ENCODE measurements around the gene DAZAP1.
A peak's percentile ranks its signal among the peaks of the same experiment; 100 is the strongest.

Gene DAZAP1

DNA sequence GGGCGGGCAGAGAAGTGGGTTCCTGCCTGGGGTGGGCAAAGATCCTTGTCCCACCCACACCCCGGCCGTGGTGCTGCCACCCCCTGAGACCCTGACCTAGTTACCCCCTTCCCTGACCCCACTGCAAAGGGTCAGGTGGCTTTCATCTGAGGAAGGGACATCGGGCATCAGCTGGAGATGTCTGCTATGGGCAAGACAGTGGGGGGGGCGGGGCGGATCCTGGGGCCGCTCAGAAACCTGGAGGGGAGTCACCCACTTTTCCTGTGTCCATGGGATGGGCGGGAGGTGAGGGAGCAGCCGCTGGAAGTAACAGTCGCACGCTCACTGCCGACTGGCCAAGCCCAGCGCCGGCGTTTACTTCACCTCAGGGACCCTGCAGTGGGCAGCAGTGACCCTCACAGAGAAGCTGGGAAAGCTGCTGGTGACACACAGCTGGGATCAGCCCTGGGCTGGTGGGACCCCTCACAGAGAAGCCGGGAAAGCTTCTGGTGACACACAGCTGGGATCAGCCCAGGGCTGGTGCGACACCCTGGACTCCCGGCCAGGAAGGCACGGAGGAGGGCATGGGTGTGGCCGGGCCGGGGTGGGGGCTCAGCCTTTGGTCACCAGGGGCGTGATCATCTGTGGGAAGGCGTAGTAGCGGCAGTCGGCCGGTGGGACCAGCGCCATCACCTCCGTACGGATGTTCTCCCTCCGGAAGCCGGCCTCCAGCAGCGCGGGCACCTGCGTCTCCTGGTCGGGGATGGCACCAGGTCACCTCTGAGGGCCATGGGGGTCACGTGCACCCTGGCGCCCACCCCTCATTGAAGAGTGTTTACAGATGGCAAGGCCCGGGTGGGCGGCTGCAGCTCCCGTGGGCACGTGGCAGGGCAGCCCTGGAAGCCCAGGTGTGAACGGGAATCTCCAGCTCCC, 10.4 kb upstream of the DAZAP1 start:
- DNase-seq (ENCODE audit: low spot score): no peak
- TF ChIP-seq, protein P1, sequence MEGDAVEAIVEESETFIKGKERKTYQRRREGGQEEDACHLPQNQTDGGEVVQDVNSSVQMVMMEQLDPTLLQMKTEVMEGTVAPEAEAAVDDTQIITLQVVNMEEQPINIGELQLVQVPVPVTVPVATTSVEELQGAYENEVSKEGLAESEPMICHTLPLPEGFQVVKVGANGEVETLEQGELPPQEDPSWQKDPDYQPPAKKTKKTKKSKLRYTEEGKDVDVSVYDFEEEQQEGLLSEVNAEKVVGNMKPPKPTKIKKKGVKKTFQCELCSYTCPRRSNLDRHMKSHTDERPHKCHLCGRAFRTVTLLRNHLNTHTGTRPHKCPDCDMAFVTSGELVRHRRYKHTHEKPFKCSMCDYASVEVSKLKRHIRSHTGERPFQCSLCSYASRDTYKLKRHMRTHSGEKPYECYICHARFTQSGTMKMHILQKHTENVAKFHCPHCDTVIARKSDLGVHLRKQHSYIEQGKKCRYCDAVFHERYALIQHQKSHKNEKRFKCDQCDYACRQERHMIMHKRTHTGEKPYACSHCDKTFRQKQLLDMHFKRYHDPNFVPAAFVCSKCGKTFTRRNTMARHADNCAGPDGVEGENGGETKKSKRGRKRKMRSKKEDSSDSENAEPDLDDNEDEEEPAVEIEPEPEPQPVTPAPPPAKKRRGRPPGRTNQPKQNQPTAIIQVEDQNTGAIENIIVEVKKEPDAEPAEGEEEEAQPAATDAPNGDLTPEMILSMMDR (IDR thresholded peaks at IDR 0.05; ENCODE audit: extremely low read depth, missing control alignments): no peak

DNA sequence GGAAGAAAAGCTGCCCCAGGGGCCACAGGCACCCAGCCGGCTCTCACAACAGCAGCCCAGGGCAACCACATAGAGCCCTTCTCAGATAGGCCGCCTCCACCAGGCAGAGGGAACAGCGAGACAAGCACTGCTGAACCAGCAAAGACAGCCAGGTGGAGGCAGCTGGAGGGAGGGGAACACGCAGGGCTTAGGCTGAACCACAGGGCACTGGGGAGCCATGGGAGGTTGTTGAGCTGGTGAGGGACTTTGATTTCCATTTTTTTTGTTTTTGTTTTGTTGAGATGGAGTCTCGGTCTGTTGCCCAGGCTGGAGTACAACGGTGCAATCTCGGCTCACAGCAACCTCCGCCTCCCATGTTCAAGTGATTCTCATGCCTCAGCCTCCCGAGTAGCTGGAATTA, 9.5 kb upstream of the DAZAP1 start:
- TF ChIP-seq, protein P1 (IDR thresholded peaks at IDR 0.05; ENCODE audit: extremely low read depth, missing control alignments): no peak
- no peak for DNase-seq (ENCODE audit: low spot score)

DNA sequence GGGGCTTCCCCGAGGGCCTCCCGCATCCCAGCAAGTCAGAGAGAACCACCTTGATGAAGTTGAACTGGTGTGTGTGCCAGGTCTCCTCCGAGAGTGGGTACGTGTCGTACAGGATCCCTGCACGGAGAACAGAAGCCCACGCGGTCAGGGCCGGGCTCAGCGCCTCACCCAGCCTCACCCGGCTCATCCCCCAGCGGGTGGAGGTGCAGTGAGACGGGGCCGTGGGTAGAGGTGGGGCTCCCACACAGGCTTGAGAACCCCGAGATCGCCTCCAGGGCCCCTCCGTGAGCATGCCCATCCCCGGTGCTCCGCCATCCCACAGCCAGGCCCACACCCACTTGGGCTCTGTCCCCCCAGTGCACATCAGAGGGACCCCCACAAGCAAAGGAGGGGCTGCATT, 8.3 kb upstream of the DAZAP1 start:
- TF ChIP-seq, protein P1 (IDR thresholded peaks at IDR 0.05; ENCODE audit: extremely low read depth, missing control alignments): no peak
- no peak for DNase-seq (ENCODE audit: low spot score)

DNA sequence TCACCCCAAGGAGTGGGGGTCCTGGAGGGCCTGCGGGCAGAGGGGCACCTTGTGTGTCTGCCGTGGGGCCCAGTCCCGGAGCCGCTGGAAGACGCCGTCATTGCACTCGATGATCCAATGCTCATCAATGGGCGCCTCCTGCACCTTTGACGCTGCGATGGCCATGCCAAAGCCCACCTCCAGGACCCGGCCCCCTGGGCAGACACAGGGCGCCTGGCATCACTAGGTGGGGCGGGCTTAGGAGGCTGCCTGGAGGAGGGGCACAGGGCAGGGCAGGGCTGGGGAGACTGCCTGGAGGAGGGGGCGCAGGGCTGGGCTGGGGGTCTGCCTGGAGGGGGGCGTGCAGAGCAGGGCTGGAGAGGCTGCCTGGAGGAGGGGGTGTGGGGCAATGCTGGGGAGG, 7.6 kb upstream of the DAZAP1 start:
- TF ChIP-seq, protein P1 (IDR thresholded peaks at IDR 0.05; ENCODE audit: extremely low read depth, missing control alignments): no peak
- DNase-seq (ENCODE audit: low spot score): no peak

DNA sequence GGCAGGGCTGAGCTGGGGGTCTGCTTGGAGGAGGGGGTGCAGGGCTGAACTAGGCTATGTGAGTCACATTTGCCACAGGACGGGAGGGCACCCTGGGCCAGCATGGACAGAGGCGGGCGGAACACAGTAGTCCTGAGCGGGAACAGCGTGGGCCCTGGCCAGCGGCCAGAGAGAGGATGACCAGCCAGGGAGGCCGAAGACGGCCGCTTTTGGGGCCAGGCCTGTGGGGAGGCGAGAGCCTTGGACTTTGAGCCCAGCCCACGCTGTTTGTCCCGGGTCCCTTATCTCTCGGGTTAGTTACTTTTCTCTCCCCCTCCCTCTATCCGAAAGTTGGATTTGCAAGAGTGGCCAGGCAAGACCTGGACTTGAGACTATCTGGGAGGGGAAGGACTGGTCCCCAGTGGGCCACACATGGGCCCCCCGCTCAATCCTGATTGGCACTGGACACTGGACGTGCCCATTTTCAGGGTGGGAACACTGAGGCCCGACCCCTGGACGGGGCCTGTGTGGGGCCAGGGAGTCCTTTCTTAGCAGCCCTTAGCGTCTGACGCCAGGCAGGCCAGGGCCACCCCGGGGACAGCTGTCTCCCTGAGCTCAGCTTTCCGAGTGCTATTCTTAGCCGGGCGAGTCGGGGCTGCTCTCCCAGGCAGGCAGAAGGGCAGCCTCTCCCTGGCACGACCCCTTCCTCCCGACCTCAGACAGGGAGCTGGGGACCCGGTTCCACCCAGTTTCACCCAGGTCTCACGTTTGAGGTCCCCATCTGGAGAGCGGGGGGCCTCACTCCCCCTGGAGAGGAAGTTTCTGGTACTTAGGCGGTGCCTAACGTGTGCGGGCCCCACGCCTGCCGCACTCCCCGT, 6.9 kb upstream of the DAZAP1 start:
- TF ChIP-seq, protein P1 (IDR thresholded peaks at IDR 0.05; ENCODE audit: extremely low read depth, missing control alignments): no peak
- DNase-seq (ENCODE audit: low spot score): peak; percentile 72

DNA sequence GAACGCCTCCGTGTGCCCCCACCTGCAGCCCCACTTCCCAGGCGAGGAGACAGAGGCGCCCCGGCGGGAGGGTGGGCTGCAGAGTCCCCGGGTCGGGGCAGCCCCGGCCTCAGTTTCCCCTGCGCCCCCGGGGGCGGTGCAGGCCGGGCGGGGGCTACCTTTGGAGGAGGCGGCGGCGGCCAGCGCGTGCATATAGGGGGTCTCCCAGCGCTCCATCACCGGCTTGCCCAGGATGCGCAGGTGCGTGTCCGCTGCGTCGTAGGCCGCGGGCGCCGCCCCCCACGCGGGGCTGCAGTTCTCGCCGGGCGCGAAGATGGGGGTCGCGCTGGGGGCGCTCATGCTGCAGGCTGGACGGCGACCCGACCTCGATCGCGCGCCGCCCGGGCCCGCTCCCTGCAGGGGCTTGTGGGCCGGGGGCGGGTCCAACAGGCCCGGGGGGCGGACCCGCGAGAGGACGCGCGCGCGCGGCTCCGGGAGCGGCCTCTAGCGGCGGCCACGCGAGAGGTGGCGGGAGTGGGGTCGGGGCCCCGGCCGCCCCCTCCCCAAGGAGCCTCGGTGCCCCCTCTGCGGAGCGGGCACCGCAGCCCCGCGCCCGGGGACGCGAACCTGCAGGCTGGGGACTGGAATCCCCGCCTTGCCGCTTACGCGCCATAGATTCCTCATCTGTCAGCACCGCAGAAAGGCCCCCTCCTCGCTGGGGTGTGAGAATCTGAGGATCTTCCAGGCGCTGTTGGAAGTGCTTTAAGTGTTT, 6.1 kb upstream of the DAZAP1 start, which contains the start of gene GAMT:
Gene GAMT, minus strand, starts transcription at position 405 of the 751 bp plus-strand sequence. Its CDS starts 66 bp downstream, at position 339.
- peak; percentile 95 for DNase-seq (ENCODE audit: low spot score)
- TF ChIP-seq, protein P1 (IDR thresholded peaks at IDR 0.05; ENCODE audit: extremely low read depth, missing control alignments): peak; percentile 70

All from GM20000 (cell line).